PC-9 (cell line): ENCODE measurements around the gene PLEKHM2. TPM values are rescaled to one million over a fixed set of nuclear protein-coding genes. Genes with fewer than 3 reads are reported as not detected.

Source experiments
- BruUV-seq: library from RNA; stranded (reverse); fragments of 400-500 nt; replicated peaks from 2 replicates; lab custom pipeline; 2021; lab: Mats Ljungman, UMichigan
- CTCF ChIA-PET: fragments of 300-600 bp; sonication (Branson Sonifier 250); formaldehyde crosslinking; loops from one replicate; lab custom pipeline; 2022; ENCODE audit warnings: antibody characterized with exemption; lab: Charles Lee
- POLR2A ChIA-PET: fragments of 300-600 bp; sonication (Branson Sonifier 250); formaldehyde crosslinking; loops from one replicate; lab custom pipeline; 2022; ENCODE audit warnings: antibody characterized with exemption; ENCODE audit not compliant: unreplicated experiment; lab: Charles Lee
- DNase-seq, 2 experiments: peaks; one replicate each; pipeline versions ENCODE4 v3.0.0 to v3.0.0-alpha.2; 2015 to 2022; ENCODE audit warnings: mixed read lengths in 1 of 2
- H2AFZ ChIP-seq: fragments of 200-600 bp; sonication (generic); 2 replicates; pipeline ENCODE4 v1.8.1; 2017; ENCODE audit warnings: antibody characterized with exemption
- H3F3A ChIP-seq: fragments of 200-600 bp; sonication (generic); 2 replicates; pipeline ENCODE4 v1.8.1; 2017; ENCODE audit warnings: antibody characterized with exemption, mild to moderate bottlenecking, low read depth; ENCODE audit not compliant: insufficient read depth
- H3K27ac ChIP-seq: fragments of 200-600 bp; sonication (generic); 2 replicates; pipeline ENCODE4 v1.6.1; 2016; ENCODE audit warnings: mixed run types
- H3K27me3 ChIP-seq: fragments of 200-600 bp; sonication (generic); 2 replicates; pipeline ENCODE4 v1.6.1; 2016; ENCODE audit warnings: low read depth, mixed run types; ENCODE audit not compliant: insufficient read depth
- H3K36me3 ChIP-seq: fragments of 200-600 bp; sonication (generic); 2 replicates; pipeline ENCODE4 v1.6.1; 2016; ENCODE audit warnings: low read depth, mixed run types
- H3K4me1 ChIP-seq: fragments of 200-600 bp; sonication (generic); replicated peaks from 2 replicates; pipeline ENCODE4 v1.6.1; 2016; ENCODE audit warnings: mixed run types; ENCODE audit not compliant: insufficient read depth
- H3K4me2 ChIP-seq: fragments of 200-600 bp; sonication (generic); 2 replicates; pipeline ENCODE4 v1.6.1; 2017; ENCODE audit warnings: mixed run types
- H3K4me3 ChIP-seq: fragments of 200-600 bp; sonication (generic); 2 replicates; pipeline ENCODE4 v1.6.1; 2016; ENCODE audit warnings: mixed run types
- H3K79me2 ChIP-seq: fragments of 200-600 bp; sonication (generic); 2 replicates; pipeline ENCODE4 v1.6.1; 2017; ENCODE audit warnings: low read depth, mixed run types
- H3K9me2 ChIP-seq: fragments of 200-600 bp; sonication (generic); 2 replicates; pipeline ENCODE4 v1.8.1; 2017; ENCODE audit warnings: mild to moderate bottlenecking; ENCODE audit not compliant: insufficient read depth
- H3K9me3 ChIP-seq: fragments of 200-600 bp; sonication (generic); 2 replicates; pipeline ENCODE4 v1.8.1; 2016; ENCODE audit warnings: low read depth; ENCODE audit not compliant: insufficient read depth
- H4K20me1 ChIP-seq: fragments of 200-600 bp; sonication (generic); 2 replicates; pipeline ENCODE4 v1.8.1; 2017; ENCODE audit not compliant: insufficient read depth
- EZH2 ChIP-seq: fragments of 200-600 bp; sonication (generic); IDR thresholded peaks from 2 replicates; pipeline ENCODE4 v1.8.0; 2017; ENCODE audit warnings: antibody characterized with exemption, low read depth
- intact Hi-C: fragments of 100-400 bp; cut with micrococcal nuclease; formaldehyde crosslinking; loops from one replicate; pipeline ENCODE4 v1.10.0; 2022; ENCODE audit not compliant: unreplicated experiment
- total RNA-seq: library from RNA; stranded (reverse); gene quantifications from 2 replicates; pipeline ENCODE4 v1.2.3, GENCODE V29; 2021
- TF ChIP-seq, protein P1 (sequence below): fragments of 200-600 bp; sonication (generic); conservative IDR thresholded peaks from 2 replicates; pipeline ENCODE4 v1.6.1; 2017; ENCODE audit warnings: mixed run types, antibody characterized with exemption, mild to moderate bottlenecking, moderate library complexity

PLEKHM2 gene
- total RNA-seq, 1 experiment from 2014 or later: 45.9 TPM

DNA sequence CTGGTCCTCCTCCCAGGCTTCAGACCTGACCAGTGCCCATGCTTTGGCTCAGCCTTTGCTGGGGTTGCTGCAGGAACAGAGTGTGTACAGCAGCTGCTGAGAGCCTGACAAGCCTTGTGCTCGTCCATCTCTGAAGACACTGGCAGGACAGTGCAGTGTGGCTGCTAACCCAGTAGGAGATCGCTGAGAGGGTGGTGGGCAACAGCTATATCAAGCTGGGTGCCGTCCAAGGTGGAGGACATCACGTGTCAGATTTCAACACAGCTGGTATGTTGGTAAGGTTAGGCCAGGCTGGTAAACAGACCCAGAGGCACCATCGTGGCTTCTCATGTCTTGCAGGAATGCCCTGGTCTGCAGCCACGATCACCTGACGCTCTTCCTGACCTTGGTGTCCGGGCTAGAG is 34.1 kb downstream of the PLEKHM2 start:
- CTCF ChIA-PET: interaction anchor here (0.7 kb wide), 1 partner anchor 242 kb away, joined by 3 read pairs; no protein-coding TSS in a partner anchor

DNA sequence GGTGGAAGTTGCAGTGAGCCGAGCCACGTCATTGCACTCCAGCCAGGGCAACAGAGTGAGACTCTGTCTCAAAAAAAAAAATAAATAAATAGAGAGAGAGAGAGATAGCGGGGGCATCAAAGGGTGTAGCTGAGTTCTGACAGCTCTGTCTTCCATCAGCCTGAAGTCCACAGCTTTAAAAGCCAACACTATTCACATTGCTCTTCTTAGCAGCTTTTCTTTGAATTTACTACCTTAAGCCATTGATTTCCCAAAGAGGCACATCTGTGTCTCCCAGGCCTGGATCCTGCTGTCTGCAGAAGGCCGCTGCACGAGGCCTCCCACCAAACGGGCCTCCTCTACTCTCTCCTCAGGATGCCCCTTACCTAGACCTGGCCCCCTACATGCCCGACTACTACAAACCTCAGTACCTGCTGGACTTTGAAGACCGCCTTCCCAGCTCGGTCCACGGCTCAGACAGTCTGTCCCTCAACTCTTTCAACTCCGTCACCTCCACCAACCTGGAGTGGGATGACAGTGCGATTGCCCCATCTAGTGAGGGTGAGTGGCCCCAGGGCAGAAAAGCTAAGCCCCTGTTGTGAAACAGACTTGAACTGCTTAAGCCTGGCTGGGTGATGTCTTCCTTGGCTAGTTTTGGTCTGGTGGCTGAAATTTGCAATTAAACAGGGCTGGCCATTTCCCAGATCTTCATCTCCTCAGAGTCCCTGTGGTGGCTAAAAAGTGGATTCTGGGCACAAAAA is 35.4 kb downstream of the PLEKHM2 start:
- H3K27ac ChIP-seq: no peak overlapping the region
- BruUV-seq: no TSS peak
- ChIA-PET POLR2A (no interaction called here), CTCF (no interaction called here)
- no peaks in the 10 kb centered on the region for H3K27me3 ChIP-seq
- H3K36me3 ChIP-seq: no peaks in the 10 kb centered on the region
- H3F3A ChIP-seq: no peaks in the 10 kb centered on the region
- no peaks in the 10 kb centered on the region for H3K9me3 ChIP-seq
- no peaks in the 10 kb centered on the region for H4K20me1 ChIP-seq
- no peak overlapping the region for H2AFZ ChIP-seq
- H3K4me2 ChIP-seq: no peak overlapping the region
- no peak for DNase-seq
- H3K4me1 ChIP-seq: no peaks in the 10 kb centered on the region
- H3K9me2 ChIP-seq: no peaks in the 10 kb centered on the region
- H3K4me3 ChIP-seq: no peak overlapping the region
- intact Hi-C loops: no loop called here
- TF ChIP-seq, protein P1, sequence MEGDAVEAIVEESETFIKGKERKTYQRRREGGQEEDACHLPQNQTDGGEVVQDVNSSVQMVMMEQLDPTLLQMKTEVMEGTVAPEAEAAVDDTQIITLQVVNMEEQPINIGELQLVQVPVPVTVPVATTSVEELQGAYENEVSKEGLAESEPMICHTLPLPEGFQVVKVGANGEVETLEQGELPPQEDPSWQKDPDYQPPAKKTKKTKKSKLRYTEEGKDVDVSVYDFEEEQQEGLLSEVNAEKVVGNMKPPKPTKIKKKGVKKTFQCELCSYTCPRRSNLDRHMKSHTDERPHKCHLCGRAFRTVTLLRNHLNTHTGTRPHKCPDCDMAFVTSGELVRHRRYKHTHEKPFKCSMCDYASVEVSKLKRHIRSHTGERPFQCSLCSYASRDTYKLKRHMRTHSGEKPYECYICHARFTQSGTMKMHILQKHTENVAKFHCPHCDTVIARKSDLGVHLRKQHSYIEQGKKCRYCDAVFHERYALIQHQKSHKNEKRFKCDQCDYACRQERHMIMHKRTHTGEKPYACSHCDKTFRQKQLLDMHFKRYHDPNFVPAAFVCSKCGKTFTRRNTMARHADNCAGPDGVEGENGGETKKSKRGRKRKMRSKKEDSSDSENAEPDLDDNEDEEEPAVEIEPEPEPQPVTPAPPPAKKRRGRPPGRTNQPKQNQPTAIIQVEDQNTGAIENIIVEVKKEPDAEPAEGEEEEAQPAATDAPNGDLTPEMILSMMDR: no peak
- TF ChIP-seq EZH2: no peak
- no peaks in the 10 kb centered on the region for H3K79me2 ChIP-seq

More for the DNA sequence above, 34.1 kb downstream of the PLEKHM2 start:
- BruUV-seq: no TSS peak
- Histone ChIP-seq H3F3A (no peaks in the 10 kb centered on the region), H3K9me3 (no peaks in the 10 kb centered on the region), H3K27me3 (no peaks in the 10 kb centered on the region), H3K4me3 (no peak overlapping the region), H4K20me1 (no peaks in the 10 kb centered on the region), H2AFZ (no peak overlapping the region), H3K9me2 (no peaks in the 10 kb centered on the region), H3K4me2 (no peak overlapping the region), H3K36me3 (no peaks in the 10 kb centered on the region), H3K4me1 (no peaks in the 10 kb centered on the region), H3K79me2 (no peaks in the 10 kb centered on the region), H3K27ac (no peak overlapping the region)
- no peak for DNase-seq
- intact Hi-C loops: no loop called here
- no peak for TF ChIP-seq EZH2
- TF ChIP-seq, protein P1: no peak
- POLR2A ChIA-PET: interaction anchor here (0.8 kb wide), 1 partner anchor 38 kb away, joined by 6 read pairs; no protein-coding TSS in a partner anchor

DNA sequence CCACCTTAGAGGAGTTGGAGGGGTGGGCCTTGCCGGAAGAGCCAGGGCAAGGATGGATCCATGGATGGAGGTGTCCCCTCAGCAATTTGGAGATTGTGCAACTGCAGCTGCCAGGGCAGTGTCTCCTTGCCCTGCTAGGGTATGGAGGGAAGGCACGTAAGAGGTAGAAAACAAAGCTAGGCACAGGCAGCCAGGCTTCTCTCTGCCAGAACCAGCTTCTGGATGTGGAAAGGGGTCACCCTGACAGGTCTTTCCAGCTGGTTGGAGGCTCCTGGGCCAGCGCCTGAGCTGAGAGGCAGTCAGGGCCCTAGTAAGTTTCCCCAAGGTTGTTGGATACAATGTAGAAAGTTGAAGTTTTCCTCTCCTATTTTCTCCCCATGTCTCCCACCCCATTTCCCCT is 36.7 kb downstream of the PLEKHM2 start:
- no peaks in the 10 kb centered on the region for H3K4me1 ChIP-seq
- no peaks in the 10 kb centered on the region for H3K79me2 ChIP-seq
- DNase-seq: no peak
- no peak overlapping the region for H2AFZ ChIP-seq
- H3F3A ChIP-seq: no peaks in the 10 kb centered on the region
- ChIA-PET POLR2A (no interaction called here), CTCF (interaction anchor here (0.6 kb wide), 1 partner anchor 21 kb away, joined by 4 read pairs; no protein-coding TSS in a partner anchor)
- no peak overlapping the region for H3K4me3 ChIP-seq
- no peaks in the 10 kb centered on the region for H4K20me1 ChIP-seq
- BruUV-seq: no TSS peak
- TF ChIP-seq EZH2: no peak
- TF ChIP-seq, protein P1: no peak
- intact Hi-C loops: no loop called here
- no peaks in the 10 kb centered on the region for H3K27me3 ChIP-seq
- H3K9me2 ChIP-seq: no peaks in the 10 kb centered on the region
- H3K27ac ChIP-seq: no peak overlapping the region
- H3K36me3 ChIP-seq: no peaks in the 10 kb centered on the region
- H3K4me2 ChIP-seq: no peak overlapping the region
- no peaks in the 10 kb centered on the region for H3K9me3 ChIP-seq
